ENCODE measurements around the gene KDM3B. TPM values are rescaled to one million over a fixed set of nuclear protein-coding genes. Genes with fewer than 3 reads are reported as not detected.

KDM3B gene
- total RNA-seq, 1 donor from 2014 or later, result 16.3 TPM

DNA sequence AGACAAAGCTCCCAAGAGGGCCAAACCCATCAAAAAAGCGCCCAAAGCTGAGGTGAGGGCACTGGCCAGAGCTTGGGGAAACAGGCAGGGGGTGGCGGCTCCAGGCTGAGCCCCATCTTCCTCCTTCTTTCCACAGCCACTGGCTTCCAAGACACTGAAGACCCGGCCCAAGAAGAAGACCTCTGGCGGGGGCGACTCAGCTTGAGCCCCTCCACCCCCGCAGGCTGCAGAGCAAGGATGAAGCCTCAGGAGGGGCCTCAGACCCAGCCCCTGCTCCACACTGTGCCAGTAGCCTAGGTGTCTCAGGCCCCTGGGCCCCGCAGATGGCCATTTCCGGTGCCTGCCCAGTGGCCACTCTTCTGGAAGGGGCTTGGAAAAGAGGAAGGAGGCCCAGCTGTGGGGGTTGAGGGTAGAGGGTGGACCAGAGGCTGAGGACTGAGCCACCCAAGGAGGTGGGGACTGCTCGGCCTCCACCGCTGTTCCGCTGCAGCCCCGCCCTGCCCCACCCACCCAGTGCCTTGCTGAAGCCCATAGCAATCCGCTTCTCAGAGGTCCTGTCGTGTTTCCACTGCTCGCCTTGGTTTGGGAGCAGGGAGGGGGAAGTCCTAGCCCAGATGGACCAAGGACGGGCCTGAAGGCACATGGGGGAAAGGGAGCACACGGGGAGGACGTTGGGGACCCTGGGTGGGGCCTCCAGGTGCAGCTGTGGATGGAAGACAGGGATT is 93.2 kb downstream of the KDM3B start:
- DNase-seq (ENCODE audit: low spot score), result no peak
- ATAC-seq, result no peak

DNA sequence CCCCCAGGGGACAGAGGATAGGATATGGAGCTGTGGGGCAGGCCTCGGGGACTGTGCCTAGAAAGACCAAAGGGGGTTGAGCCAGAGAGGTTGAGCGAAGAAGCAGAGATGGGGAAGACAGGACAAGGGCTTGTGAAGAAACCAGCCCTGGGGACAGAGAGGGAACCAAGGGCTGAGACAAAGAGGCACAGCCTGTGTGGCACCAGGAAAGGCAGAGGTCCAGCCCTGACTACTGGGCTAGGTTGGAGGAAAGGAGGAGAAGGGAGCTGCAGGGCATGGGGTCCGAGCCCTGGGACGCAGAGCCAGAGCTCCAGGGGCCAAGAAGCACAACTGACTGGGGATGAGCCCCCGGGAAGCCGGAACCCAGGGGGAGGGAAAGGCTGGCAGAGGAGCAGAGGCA is 95.6 kb downstream of the KDM3B start:
- DNase-seq (ENCODE audit: low spot score) (no peak), ATAC-seq (no peak)

DNA sequence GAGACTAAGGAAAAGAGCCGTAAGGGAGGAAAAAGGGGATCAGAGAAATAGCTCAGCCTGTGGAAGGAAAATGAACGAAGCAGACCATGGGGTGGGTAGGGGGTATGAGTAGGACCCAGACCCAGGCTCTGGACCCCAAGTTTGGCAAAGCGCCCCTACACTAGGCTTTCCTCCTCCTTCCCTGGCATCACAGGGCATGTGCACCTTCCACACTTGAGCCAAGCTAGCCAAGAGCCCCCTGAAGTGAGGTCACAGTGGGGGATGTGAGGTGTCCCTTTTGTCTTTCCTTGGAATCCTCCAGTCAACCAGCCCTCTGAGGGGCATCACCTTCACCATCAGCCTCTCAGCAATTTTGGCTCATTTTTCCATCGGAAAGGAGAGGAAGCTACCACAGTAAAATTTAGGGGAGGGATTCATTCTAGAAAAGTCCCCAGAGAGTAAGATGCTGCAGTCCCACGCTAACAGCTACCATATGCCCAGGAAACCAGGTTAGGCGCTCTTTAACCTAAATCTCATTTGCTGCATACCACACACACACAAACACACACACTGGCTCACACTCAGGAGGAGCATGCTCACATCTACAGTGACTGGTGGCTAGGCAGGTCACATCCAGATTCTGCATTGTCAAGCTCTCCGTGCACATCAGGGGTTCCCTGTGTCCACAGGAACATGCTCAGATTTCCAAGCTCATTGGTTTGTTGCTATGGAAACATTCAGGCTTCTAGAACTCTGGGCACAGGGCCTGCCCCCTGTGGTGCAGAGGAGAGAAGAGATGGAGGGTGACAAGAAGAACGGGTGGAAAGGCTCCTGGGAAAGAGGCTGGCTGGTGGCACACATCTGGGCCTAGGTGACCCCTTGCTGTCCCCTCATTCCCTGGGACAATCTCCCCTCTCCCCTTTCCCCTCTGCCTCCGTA is 96.3 kb downstream of the KDM3B start:
- ATAC-seq (no peak), DNase-seq (ENCODE audit: low spot score) (no peak)

GRCh38 chr5:138449501-138450239 is 97.2 kb downstream of the KDM3B start:
- DNase-seq (ENCODE audit: low spot score) (peak; percentile 89), ATAC-seq (peak; percentile 99)

DNA sequence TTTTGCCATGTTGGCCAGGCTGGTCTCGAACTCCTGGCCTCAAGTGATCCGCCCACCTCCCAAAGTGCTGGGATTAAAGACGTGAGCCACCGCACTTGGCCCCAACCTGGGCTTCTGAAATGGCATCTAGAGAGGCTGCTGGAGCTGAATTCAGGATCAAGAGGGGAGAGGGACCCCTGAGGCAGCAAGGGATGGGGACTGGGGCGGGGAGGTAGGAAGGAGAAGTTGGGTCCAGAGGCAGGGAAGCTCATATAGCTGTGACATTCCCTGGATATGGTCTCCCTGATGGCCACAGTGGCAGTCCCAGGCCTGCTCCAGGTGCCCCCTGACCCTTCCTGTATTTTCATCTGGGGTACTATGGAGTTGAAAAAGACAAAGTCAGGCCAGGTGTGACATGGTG is 98.5 kb downstream of the KDM3B start:
- DNase-seq (ENCODE audit: low spot score) (no peak), ATAC-seq (no peak)

GRCh38 chr5:138452720-138453119 is 100.2 kb downstream of the KDM3B start:
- DNase-seq (ENCODE audit: low spot score) (no peak), ATAC-seq (no peak)

DNA sequence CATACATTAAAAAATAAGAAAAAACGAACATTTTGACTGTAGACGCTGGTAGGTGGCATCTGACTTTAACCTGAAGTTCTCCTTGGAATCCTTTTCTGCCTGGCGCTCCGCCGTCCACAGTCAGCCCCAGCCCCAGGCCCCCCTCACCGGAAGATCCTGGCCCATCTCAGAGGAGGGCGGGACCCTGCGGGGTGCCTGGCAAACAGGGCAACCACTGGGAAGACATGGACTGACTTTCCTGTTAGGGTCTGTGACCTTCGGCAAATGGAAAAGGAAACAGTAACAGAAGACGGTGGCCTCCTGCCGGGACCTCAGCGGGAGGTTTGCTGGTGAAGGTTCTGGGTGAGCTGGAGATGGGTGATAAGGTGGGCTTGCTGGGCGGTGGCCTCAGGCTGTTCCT is 101.1 kb downstream of the KDM3B start:
- DNase-seq (ENCODE audit: low spot score) (no peak), ATAC-seq (no peak)

DNA sequence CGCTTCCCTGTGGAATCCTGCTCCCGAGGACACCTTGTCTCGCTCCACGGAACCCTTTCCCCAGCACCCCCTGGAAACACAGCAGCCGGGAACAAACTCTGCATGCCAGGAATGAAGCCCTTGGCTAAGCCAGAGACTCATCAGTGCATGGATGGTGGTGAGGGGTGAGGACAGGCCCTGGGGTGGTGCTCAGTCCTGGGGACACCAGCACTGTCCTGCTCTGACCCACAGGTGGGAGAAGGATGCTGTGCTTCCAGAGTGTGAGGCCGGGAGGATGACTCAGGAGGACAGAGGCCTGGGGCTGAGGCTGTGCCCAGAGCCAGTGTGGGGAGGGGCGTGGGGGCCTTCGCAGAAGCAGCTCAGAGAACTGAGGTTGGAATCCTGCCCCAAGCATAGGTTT is 101.6 kb downstream of the KDM3B start:
- ATAC-seq, result no peak
- DNase-seq (ENCODE audit: low spot score), result no peak

DNA sequence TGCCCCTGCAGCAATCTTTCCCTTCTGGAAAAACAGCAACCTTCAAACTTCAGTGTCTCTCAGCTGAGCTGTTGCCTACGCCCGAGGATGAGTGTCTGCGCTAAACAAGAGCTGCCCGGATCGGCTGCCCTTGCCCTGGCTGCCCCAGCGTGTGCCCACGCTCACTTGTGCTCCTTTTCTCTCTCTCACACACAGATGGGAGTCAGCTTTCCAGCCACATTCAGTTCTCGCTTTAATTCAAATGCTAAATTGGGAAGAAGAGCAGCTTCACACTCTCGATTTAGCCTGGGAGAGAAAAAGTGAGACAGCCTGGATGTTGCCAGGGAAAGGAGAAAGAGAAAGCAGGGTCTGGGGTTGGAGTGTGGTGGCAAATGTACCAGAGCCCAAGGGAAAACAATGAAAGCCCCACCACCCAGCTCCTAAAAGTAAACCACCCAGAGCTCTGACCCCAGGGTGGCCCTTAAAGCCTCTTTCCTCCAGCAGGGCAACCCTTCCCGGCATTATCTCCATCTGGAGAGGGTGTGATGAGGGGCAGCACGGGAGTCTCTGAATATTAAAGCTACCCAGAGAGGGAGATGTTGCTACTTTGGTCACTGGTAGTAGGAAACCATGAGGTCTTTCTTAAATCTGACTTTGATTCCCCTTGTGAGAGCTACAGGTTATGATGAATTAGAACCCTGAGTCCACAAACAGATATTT is 102.9 kb downstream of the KDM3B start:
- ATAC-seq, result no peak
- DNase-seq (ENCODE audit: low spot score), result no peak

- DNase-seq (ENCODE audit: low spot score) (no peak), ATAC-seq (peak; percentile 17)
Measured at GRCh38 chr5:138457531-138458275, 105.2 kb downstream of the KDM3B start.

DNA sequence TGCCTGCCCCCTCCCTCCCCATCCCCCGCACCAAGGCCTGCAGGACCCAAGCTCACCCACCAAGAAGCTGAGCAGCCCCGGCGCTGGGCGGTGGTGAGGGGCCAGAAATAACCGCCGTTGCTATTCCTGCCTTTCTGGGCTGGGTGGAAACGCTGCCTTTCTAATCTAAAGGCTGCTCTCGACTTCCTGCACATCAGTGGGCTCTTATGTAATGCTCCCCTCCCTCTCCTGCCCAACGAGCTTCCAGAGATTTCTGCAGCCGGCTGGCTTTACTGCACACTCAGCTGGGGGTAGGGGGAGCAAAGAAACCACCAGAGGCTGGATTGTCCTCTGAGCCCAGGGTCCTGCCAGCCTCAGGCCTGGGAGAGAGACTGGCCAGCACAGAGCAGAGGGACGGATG is 105.9 kb downstream of the KDM3B start:
- ATAC-seq, result peak; percentile 28
- DNase-seq (ENCODE audit: low spot score), result no peak

- ATAC-seq, result no peak
- no peak for DNase-seq (ENCODE audit: low spot score)
Measured at GRCh38 chr5:138458856-138459255, 106.4 kb downstream of the KDM3B start.

GRCh38 chr5:138459311-138459933 is 106.9 kb downstream of the KDM3B start:
- ATAC-seq (no peak), DNase-seq (ENCODE audit: low spot score) (no peak)

- DNase-seq (ENCODE audit: low spot score) (no peak), ATAC-seq (no peak)
Measured at GRCh38 chr5:138460032-138460693, 107.7 kb downstream of the KDM3B start.

- ATAC-seq, result no peak
Measured at GRCh38 chr5:138461343-138462125, 109.0 kb downstream of the KDM3B start.

GRCh38 chr5:138463419-138464007 is 111.0 kb downstream of the KDM3B start:
- no peak for ATAC-seq
- no peak for DNase-seq (ENCODE audit: low spot score)

More at GRCh38 chr5:138461343-138462125, 109.0 kb downstream of the KDM3B start:
- DNase-seq (ENCODE audit: low spot score), result no peak

DNA sequence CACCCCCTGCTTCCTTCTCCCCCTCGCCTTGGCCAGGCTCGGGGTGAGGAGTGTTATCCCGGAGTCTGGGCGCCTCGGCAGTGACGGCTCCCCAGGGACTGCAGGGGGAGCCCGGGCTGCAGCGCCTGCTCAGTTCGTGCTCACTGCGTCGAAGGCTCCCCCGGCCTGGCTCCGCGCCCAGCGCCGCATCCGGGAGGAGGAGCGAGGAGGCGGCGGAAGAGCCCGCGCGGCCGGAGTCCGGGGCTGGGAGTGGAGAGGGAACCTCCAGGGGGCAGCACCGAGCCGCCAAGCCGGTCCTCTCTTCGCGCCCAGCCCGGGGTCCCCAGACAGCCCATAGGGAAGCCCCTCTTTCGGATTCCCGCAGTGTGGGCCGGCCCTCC is 111.5 kb downstream of the KDM3B start:
- peak; percentile 97 for DNase-seq (ENCODE audit: low spot score)
- peak; percentile 69 for ATAC-seq
